ENCODE data around the gene NBAS. TPM values are rescaled to one million over a fixed set of nuclear protein-coding genes. Genes with fewer than 3 reads are reported as not detected.

Gene NBAS
- total and polyA plus RNA-seq, 8 donors = 26.6 to 36.7 (median 31.1) TPM

GRCh38 chr2:15388406-15389325 lies 172.5 kb downstream of the NBAS start:
- Histone ChIP-seq H3K27ac (no peak overlapping the region), H3K27me3 (no peaks in the 10 kb centered on the region), H3K36me3 (no peaks in the 10 kb centered on the region), H3K9me3 (no peaks in the 10 kb centered on the region), H3K4me1 (no peaks in the 10 kb centered on the region), H3K4me3 (no peak overlapping the region)
- intact Hi-C loops (cut with DNase I) = no loop called here
- TF ChIP-seq CTCF (IDR thresholded peaks at IDR 0.05) = no peak
- 93% methylated on average over 5 of the region's 5 CpGs for WGBS, 2 donors
- FAIRE-seq (no peak), ATAC-seq (no peak), DNase-seq (no peak)

- 99 to 100% methylated on average over 1 of the region's 1 CpG for WGBS, 2 donors
- Histone ChIP-seq H3K9me3 (no peaks in the 10 kb centered on the region), H3K27me3 (no peaks in the 10 kb centered on the region), H3K36me3 (no peaks in the 10 kb centered on the region), H3K4me1 (no peaks in the 10 kb centered on the region), H3K27ac (no peak overlapping the region), H3K4me3 (no peak overlapping the region)
- TF ChIP-seq CTCF (IDR thresholded peaks at IDR 0.05) = no peak
- FAIRE-seq (no peak), ATAC-seq (no peak), DNase-seq (no peak)
- intact Hi-C loops (cut with DNase I) = no loop called here
Measured at GRCh38 chr2:15385184-15385583, 175.9 kb downstream of the NBAS start.

GRCh38 chr2:15383695-15384350 lies 177.3 kb downstream of the NBAS start:
- Histone ChIP-seq H3K4me3 (no peak overlapping the region), H3K27ac (no peak overlapping the region), H3K27me3 (no peaks in the 10 kb centered on the region), H3K9me3 (no peaks in the 10 kb centered on the region), H3K4me1 (no peaks in the 10 kb centered on the region), H3K36me3 (no peaks in the 10 kb centered on the region)
- ATAC-seq (no peak), DNase-seq (no peak), FAIRE-seq (no peak)
- 95 to 97% methylated on average over 7 of the region's 7 CpGs for WGBS, 2 donors
- intact Hi-C loops (cut with DNase I) = no loop called here
- no peak for TF ChIP-seq CTCF (IDR thresholded peaks at IDR 0.05)

GRCh38 chr2:15378148-15378908 lies 182.8 kb downstream of the NBAS start:
- Histone ChIP-seq H3K9me3 (no peaks in the 10 kb centered on the region), H3K4me3 (no peak overlapping the region), H3K27ac (no peak overlapping the region), H3K36me3 (no peaks in the 10 kb centered on the region), H3K4me1 (no peaks in the 10 kb centered on the region), H3K27me3 (no peaks in the 10 kb centered on the region)
- DNase-seq = no peak
- FAIRE-seq = no peak
- intact Hi-C loops (cut with DNase I) = no loop called here
- ATAC-seq = no peak
- WGBS, 2 donors = 89 to 93% methylated on average over 6 of the region's 6 CpGs
- no peak for TF ChIP-seq CTCF (IDR thresholded peaks at IDR 0.05)
